Neural progenitor cell (in vitro differentiated cells): Measurements from ENCODE around the gene PHF13. TPM values are rescaled to one million over a fixed set of nuclear protein-coding genes. Genes with fewer than 3 reads are reported as not detected.

Experiments
- DNase-seq: peaks from one replicate; pipeline ENCODE4 v3.0.0-alpha.2; 2016; ENCODE audit warnings: low spot score
- H2AFZ ChIP-seq: fragments of 200-600 bp; sonication (generic); replicated peaks from 2 replicates; pipeline ENCODE4 v1.6.1; 2016; ENCODE audit warnings: antibody characterized with exemption
- H3F3A ChIP-seq: fragments of 200-600 bp; sonication (generic); 2 replicates; pipeline ENCODE4 v1.6.1; 2016; ENCODE audit warnings: antibody characterized with exemption, low read depth
- H3K27ac ChIP-seq: fragments of 200-600 bp; sonication (generic); 2 replicates; pipeline ENCODE4 v1.5.1; 2016; ENCODE audit warnings: mild to moderate bottlenecking
- H3K27me3 ChIP-seq: fragments of 200-600 bp; sonication (generic); 2 replicates; pipeline ENCODE4 v1.6.1; 2016; ENCODE audit warnings: mild to moderate bottlenecking, moderate library complexity
- H3K36me3 ChIP-seq: fragments of 200-600 bp; sonication (generic); 2 replicates; pipeline ENCODE4 v1.5.1; 2016
- H3K4me1 ChIP-seq: fragments of 200-600 bp; sonication (generic); 2 replicates; pipeline ENCODE4 v1.6.1; 2016; ENCODE audit warnings: mixed run types
- H3K4me2 ChIP-seq: fragments of 200-600 bp; sonication (generic); 2 replicates; pipeline ENCODE4 v1.6.1; 2016
- H3K4me3 ChIP-seq: fragments of 200-600 bp; sonication (generic); 2 replicates; pipeline ENCODE4 v1.5.1; 2016
- H3K79me2 ChIP-seq: fragments of 200-600 bp; sonication (generic); 2 replicates; pipeline ENCODE4 v1.6.1; 2016; ENCODE audit warnings: low read depth
- H3K9ac ChIP-seq: fragments of 200-600 bp; sonication (generic); 2 replicates; pipeline ENCODE4 v1.6.1; 2016
- H3K9me3 ChIP-seq: fragments of 200-600 bp; sonication (generic); 2 replicates; pipeline ENCODE4 v1.5.1; 2016; ENCODE audit warnings: low read depth
- H4K20me1 ChIP-seq: fragments of 200-600 bp; sonication (generic); 2 replicates; pipeline ENCODE4 v1.6.1; 2016; ENCODE audit warnings: low read depth
- H3K27ac Mint-ChIP-seq: 3 replicates; pipeline ENCODE4 v1.8.0; 2021; ENCODE audit warnings: mixed read lengths
- H3K27me3 Mint-ChIP-seq: 2 replicates; pipeline ENCODE4 v1.8.0; 2022; ENCODE audit warnings: low read depth, mild to moderate bottlenecking, inconsistent platforms, moderate library complexity, mixed read lengths; ENCODE audit not compliant: insufficient read depth
- H3K36me3 Mint-ChIP-seq: 3 replicates; pipeline ENCODE4 v1.8.0; 2021; ENCODE audit warnings: mixed read lengths
- H3K4me1 Mint-ChIP-seq: 3 replicates; pipeline ENCODE4 v1.8.0; 2021; ENCODE audit warnings: mixed read lengths
- H3K4me3 Mint-ChIP-seq: 3 replicates; pipeline ENCODE4 v1.8.0; 2021; ENCODE audit warnings: mild to moderate bottlenecking, moderate library complexity, mixed read lengths
- H3K9me3 Mint-ChIP-seq: 3 replicates; pipeline ENCODE4 v1.8.0; 2020; ENCODE audit warnings: mixed read lengths
- EZH2 ChIP-seq: fragments of 200-600 bp; sonication (generic); IDR thresholded peaks from 2 replicates; pipeline ENCODE4 v1.6.1; 2017; ENCODE audit warnings: antibody characterized with exemption, mild to moderate bottlenecking, moderate library complexity
- EZH2phosphoT487 ChIP-seq: fragments of 200-600 bp; sonication (generic); IDR thresholded peaks from 2 replicates; pipeline ENCODE4 v1.6.1; 2017; ENCODE audit warnings: antibody characterized with exemption
- total RNA-seq: library from RNA; depleted of rRNA; stranded (reverse); fragments of >200 nt; gene quantifications from 2 replicates; pipeline ENCODE4 v1.2.3, GENCODE V29; 2015; ENCODE audit warnings: low replicate concordance
- TF ChIP-seq, protein P1 (sequence below): fragments of 200-600 bp; sonication (generic); IDR thresholded peaks from 2 replicates; pipeline ENCODE4 v1.5.1; 2017; ENCODE audit warnings: antibody characterized with exemption, mild to moderate bottlenecking

The PHF13 gene
- total RNA-seq, 1 donor from 2014 or later = 32.0 TPM

DNA sequence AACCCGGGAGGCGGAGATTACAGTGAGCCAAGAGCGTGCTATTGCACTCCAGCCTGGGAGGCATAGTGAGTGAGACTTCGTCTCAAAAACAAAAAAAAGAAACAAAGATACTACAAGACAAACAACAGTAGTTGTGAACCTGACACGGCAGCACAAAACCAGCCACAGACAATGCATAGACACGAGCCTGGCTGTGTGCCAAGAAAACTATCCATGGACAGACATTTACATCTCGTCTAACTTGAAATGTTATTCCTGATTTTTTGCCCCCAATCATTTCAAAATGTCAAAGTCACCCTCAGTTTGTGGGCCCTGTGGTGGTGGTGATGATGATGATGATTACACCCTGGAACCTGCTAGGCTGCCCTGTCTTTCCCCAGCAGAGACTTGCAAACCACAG lies 17.2 kb upstream of the PHF13 start:
- no peaks in the 10 kb centered on the region for H3K9me3 Mint-ChIP-seq
- H3K27ac ChIP-seq = no peak overlapping the region

DNA sequence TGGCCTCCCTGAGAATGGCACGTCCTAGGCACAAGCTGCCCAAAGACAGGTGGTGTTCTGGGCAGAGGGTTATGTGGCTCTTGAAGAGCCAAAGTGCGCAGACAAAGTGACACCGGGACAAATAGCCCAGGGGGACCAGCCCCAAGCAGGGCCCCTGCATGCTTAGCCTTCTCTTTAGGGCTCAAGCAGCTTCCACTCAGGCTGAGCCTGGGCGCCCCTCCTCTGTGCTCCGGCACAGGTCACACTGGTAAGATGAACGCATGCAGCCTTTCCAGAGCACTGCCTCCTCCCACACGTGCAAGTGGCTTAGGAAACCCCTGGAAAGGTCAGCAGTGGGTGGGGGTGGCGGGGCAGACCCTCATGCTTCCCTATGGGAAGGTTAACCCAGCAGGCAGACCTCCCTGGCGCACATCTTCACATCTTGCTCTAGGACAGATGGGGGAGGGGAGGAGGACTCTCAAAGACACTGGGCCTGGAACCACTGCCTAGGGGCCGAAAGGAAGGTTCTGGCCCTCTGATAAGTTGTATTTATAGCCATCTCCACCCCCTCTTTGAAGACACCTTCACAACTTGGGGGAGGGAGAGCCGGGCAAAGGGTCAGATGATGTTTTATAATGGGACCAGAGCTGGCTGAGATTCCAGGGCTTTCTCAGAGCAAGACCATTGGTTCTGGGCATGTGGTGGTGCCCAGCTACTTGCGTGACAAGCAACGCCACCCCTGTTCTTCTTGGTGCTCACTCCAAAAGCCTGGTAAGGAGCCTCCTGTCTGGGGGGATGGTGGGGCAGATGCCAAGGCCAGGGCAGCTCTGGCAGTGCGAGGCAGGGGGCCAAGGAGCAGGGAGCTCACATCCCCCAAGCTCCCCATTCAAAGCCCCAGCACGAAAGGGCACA lies 16.4 kb upstream of the PHF13 start:
- peaks cover 40% of the 10 kb centered on the region for H4K20me1 ChIP-seq
- H3F3A ChIP-seq = peaks cover 13% of the 10 kb centered on the region
- Mint-ChIP-seq H3K36me3 (peaks cover 6% of the 10 kb centered on the region), H3K27me3 (peaks cover 7% of the 10 kb centered on the region), H3K4me1 (peaks cover 20% of the 10 kb centered on the region), H3K27ac (no peak overlapping the region), H3K9me3 (no peaks in the 10 kb centered on the region), H3K4me3 (no peak overlapping the region)
- no peaks in the 10 kb centered on the region for H3K36me3 ChIP-seq
- no peak overlapping the region for H3K27ac ChIP-seq
- H3K79me2 ChIP-seq = peaks cover 43% of the 10 kb centered on the region
- peaks cover 19% of the 10 kb centered on the region for H3K27me3 ChIP-seq
- TF ChIP-seq, protein P1, sequence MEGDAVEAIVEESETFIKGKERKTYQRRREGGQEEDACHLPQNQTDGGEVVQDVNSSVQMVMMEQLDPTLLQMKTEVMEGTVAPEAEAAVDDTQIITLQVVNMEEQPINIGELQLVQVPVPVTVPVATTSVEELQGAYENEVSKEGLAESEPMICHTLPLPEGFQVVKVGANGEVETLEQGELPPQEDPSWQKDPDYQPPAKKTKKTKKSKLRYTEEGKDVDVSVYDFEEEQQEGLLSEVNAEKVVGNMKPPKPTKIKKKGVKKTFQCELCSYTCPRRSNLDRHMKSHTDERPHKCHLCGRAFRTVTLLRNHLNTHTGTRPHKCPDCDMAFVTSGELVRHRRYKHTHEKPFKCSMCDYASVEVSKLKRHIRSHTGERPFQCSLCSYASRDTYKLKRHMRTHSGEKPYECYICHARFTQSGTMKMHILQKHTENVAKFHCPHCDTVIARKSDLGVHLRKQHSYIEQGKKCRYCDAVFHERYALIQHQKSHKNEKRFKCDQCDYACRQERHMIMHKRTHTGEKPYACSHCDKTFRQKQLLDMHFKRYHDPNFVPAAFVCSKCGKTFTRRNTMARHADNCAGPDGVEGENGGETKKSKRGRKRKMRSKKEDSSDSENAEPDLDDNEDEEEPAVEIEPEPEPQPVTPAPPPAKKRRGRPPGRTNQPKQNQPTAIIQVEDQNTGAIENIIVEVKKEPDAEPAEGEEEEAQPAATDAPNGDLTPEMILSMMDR = no peak
- TF ChIP-seq EZH2 = no peak
- no peak for TF ChIP-seq EZH2phosphoT487
- H3K9me3 ChIP-seq = no peaks in the 10 kb centered on the region
- no peak overlapping the region for H3K9ac ChIP-seq
- H2AFZ ChIP-seq = no peak overlapping the region
- DNase-seq = no peak
- H3K4me3 ChIP-seq = no peak overlapping the region
- no peak overlapping the region for H3K4me2 ChIP-seq
- peaks cover 20% of the 10 kb centered on the region for H3K4me1 ChIP-seq

More for the DNA sequence above, 17.2 kb upstream of the PHF13 start:
- peaks cover 7% of the 10 kb centered on the region for H3K27me3 Mint-ChIP-seq
- no peaks in the 10 kb centered on the region for H3K9me3 ChIP-seq
- peak overlapping the region; percentile 43 for H3K27ac Mint-ChIP-seq
- H3F3A ChIP-seq = peaks cover 7% of the 10 kb centered on the region
- no peak overlapping the region for H3K4me2 ChIP-seq
- peaks cover 15% of the 10 kb centered on the region for H3K4me1 ChIP-seq
- TF ChIP-seq EZH2 (no peak), EZH2phosphoT487 (no peak)
- TF ChIP-seq, protein P1 = no peak
- peaks cover 11% of the 10 kb centered on the region for H3K27me3 ChIP-seq
- peaks cover 6% of the 10 kb centered on the region for H3K36me3 Mint-ChIP-seq
- DNase-seq = no peak
- H3K4me3 Mint-ChIP-seq = no peak overlapping the region
- no peak overlapping the region for H3K9ac ChIP-seq
- H3K4me1 Mint-ChIP-seq = peaks cover 20% of the 10 kb centered on the region
- peaks cover 37% of the 10 kb centered on the region for H3K79me2 ChIP-seq
- no peak overlapping the region for H2AFZ ChIP-seq
- peaks cover 41% of the 10 kb centered on the region for H4K20me1 ChIP-seq
- H3K36me3 ChIP-seq = no peaks in the 10 kb centered on the region
- no peak overlapping the region for H3K4me3 ChIP-seq

DNA sequence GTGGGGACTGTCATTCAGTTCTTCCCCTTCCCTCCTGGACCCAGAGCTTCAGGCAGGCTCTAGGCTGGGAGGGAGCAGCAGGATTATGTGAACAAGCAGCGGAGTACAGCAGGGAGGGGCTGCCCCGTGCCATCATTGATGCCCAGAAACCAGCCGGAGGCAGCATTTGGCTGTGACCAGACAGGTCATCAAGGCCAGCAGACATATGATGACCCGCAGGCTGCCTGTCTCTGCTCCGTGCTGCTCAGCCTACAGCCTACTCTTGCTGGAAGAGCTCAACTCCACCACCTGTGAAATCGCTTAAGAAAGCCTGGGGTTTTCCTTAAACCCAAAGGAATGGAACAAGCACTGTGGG lies 15.8 kb upstream of the PHF13 start:
- Histone ChIP-seq H3K36me3 (no peaks in the 10 kb centered on the region), H3K9ac (no peak overlapping the region), H3K79me2 (peaks cover 43% of the 10 kb centered on the region), H3K27me3 (peaks cover 23% of the 10 kb centered on the region), H3K27ac (no peak overlapping the region), H3F3A (peaks cover 19% of the 10 kb centered on the region), H3K9me3 (no peaks in the 10 kb centered on the region), H2AFZ (no peak overlapping the region), H4K20me1 (peaks cover 40% of the 10 kb centered on the region), H3K4me3 (no peak overlapping the region), H3K4me2 (no peak overlapping the region), H3K4me1 (peaks cover 20% of the 10 kb centered on the region)
- Mint-ChIP-seq H3K4me3 (no peak overlapping the region), H3K9me3 (no peaks in the 10 kb centered on the region), H3K27me3 (peaks cover 7% of the 10 kb centered on the region), H3K36me3 (peaks cover 6% of the 10 kb centered on the region), H3K27ac (no peak overlapping the region), H3K4me1 (peaks cover 20% of the 10 kb centered on the region)
- TF ChIP-seq EZH2phosphoT487 (no peak), EZH2 (no peak)
- TF ChIP-seq, protein P1 = no peak
- DNase-seq = no peak
